Activated naive CD8-positive, alpha-beta T cell treated with anti-CD3 and anti-CD28 coated beads, Interleukin-2, amount 10 ng/mL, durations not matched to agents 7 days and 5 days (primary cell): Measurements from ENCODE around the gene UNC45B. TPM values are rescaled to one million over a fixed set of nuclear protein-coding genes. Genes with fewer than 3 reads are reported as not detected.
"Not testable (repeated sequence)": the region's sequence is repeated elsewhere in the genome, so short reads cannot be mapped to it uniquely, and the experiment has no call there.

ENCODE experiments used
- ATAC-seq: fragments of 150-1000 bp; cut with Tn5 transposase; one replicate; pipeline ENCODE4 v1.10.0; 2021; ENCODE audit warnings: low read depth, moderate library complexity
- POLR2A ChIA-PET: fragments of 350-600 bp; sonication (Branson Sonifier 250); formaldehyde crosslinking; loops from one replicate; lab custom pipeline; 2021; ENCODE audit warnings: antibody characterized with exemption; lab: Charles Lee
- DNase-seq: peaks from one replicate; pipeline ENCODE4 v3.0.0; 2021
- H3K27ac Mint-ChIP-seq: one replicate; pipeline ENCODE4 v1.8.0; 2022; ENCODE audit warnings: mild to moderate bottlenecking, mixed read lengths
- H3K27me3 Mint-ChIP-seq: one replicate; pipeline ENCODE4 v1.8.0; 2022; ENCODE audit warnings: mild to moderate bottlenecking, moderate library complexity, mixed read lengths
- H3K36me3 Mint-ChIP-seq: one replicate; pipeline ENCODE4 v1.8.0; 2021; ENCODE audit warnings: mild to moderate bottlenecking, mixed read lengths
- H3K4me1 Mint-ChIP-seq: one replicate; pipeline ENCODE4 v1.8.0; 2021; ENCODE audit warnings: mixed read lengths
- H3K4me3 Mint-ChIP-seq: one replicate; pipeline ENCODE4 v1.8.0; 2022; ENCODE audit warnings: mild to moderate bottlenecking, moderate library complexity, mixed read lengths
- H3K9me3 Mint-ChIP-seq: one replicate; pipeline ENCODE4 v1.8.0; 2021; ENCODE audit warnings: mixed read lengths
- total RNA-seq, 2 experiments: library from RNA; stranded (reverse); gene quantifications; one replicate each; pipeline ENCODE4 v1.2.3, GENCODE V29; 2021

The UNC45B gene
- total RNA-seq, 2 experiments from 2014 or later = 0.14 to 0.20 TPM

DNA sequence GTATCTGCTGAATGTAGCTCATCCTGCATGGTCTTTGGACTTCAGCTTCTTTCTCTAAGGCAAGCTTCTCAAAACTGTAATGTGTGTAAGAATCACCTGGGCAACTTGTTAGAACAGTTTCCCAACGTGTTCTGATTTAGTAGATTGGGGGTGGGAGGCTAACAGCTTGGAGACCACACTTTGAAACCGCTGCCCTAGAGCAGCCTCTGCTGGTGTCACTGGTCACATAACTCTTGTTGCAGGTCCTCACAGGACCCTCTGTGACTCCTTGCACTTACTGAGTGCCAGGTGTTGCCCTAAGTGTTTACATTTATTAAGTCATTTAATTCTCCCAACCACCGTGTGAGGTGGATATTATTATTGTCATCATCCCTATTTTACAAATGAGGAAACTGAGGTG is 36.7 kb downstream of the UNC45B start:
- ATAC-seq (no peak), DNase-seq (no peak)
- POLR2A ChIA-PET = interaction anchor here (0.5 to 1.5 kb wide), 3 partner anchors 55 to 354 kb away, joined by 3 to 6 read pairs (median 3); partner anchors contain the start of gene SLFN5
- H3K9me3 Mint-ChIP-seq = peaks cover 2% of the 10 kb centered on the region
- H3K36me3 Mint-ChIP-seq = peaks cover 8% of the 10 kb centered on the region
- H3K27me3 Mint-ChIP-seq = no peaks in the 10 kb centered on the region
- H3K27ac Mint-ChIP-seq = no peak overlapping the region
- H3K4me3 Mint-ChIP-seq = no peak overlapping the region
- peaks cover 50% of the 10 kb centered on the region for H3K4me1 Mint-ChIP-seq

GRCh38 chr17:35185849-35186248 is 38.2 kb downstream of the UNC45B start:
- Mint-ChIP-seq H3K27me3 (no peaks in the 10 kb centered on the region), H3K4me3 (no peak overlapping the region), H3K27ac (peak overlapping the region; percentile 68), H3K9me3 (no peaks in the 10 kb centered on the region), H3K36me3 (peaks cover 3% of the 10 kb centered on the region), H3K4me1 (peaks cover 46% of the 10 kb centered on the region)
- POLR2A ChIA-PET = no interaction called here
- DNase-seq (no peak), ATAC-seq (peak; percentile 21)

DNA sequence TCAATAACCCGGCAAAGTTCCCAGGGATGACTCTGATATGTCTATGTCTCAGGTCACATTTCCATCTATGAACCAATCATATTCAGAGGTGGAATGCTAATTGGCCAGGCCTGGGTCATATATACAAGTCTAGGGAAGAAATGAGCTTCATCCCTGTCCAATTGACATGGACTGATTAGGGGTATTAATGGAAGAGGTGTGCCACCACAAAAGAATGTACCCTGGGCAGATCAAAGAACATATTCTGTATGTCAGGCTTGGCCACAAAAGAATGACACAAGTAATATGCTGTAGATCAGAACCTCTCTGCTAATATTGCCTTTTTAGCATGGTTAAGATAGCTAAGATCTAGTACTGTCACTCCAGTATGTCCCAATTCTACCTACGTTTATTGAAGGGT is 39.9 kb downstream of the UNC45B start:
- Mint-ChIP-seq H3K27ac (no peak overlapping the region), H3K27me3 (no peaks in the 10 kb centered on the region), H3K9me3 (no peaks in the 10 kb centered on the region), H3K36me3 (peaks cover 3% of the 10 kb centered on the region), H3K4me1 (peaks cover 50% of the 10 kb centered on the region), H3K4me3 (no peak overlapping the region)
- POLR2A ChIA-PET = interaction anchor here (0.7 to 3.7 kb wide), 9 partner anchors 9 to 99 kb away, joined by 3 to 25 read pairs (median 4); partner anchors contain the start of gene SLFN5
- DNase-seq (no peak), ATAC-seq (no peak)

DNA sequence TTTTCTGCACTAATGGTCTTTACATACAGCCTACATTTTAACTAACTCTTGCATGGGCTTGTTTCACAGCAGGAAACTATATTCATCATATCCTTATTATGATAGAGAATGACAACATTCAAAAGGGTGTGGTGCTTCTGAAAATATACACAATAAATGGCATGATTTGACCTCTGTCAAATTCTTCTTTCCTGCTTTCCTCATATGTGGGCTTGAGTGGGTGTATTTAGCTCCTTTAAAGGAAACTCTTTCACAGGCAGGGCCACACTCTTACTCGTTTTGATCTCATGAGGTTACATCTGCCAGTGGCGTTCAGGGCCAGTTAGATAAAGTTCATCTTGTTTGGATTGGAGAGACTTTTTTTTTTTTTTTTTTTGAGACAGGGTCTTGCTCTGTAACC is 40.5 kb downstream of the UNC45B start:
- POLR2A ChIA-PET = interaction anchor here (0.5 to 3.7 kb wide), 11 partner anchors 9 to 98 kb away, joined by 3 to 25 read pairs (median 4); partner anchors contain the start of gene SLFN5
- DNase-seq (no peak), ATAC-seq (peak; percentile 62)
- Mint-ChIP-seq H3K27me3 (no peaks in the 10 kb centered on the region), H3K9me3 (no peaks in the 10 kb centered on the region), H3K4me3 (peak overlapping the region; percentile 63), H3K4me1 (peaks cover 54% of the 10 kb centered on the region), H3K27ac (peak overlapping the region; percentile 72), H3K36me3 (peaks cover 5% of the 10 kb centered on the region)

GRCh38 chr17:35189291-35189690 is 41.7 kb downstream of the UNC45B start:
- POLR2A ChIA-PET = interaction anchor here (1.8 to 3.7 kb wide), 3 partner anchors 25 to 53 kb away, joined by 4 to 25 read pairs (median 17); partner anchors contain the start of gene SLFN5
- DNase-seq = no peak
- peaks cover 8% of the 10 kb centered on the region for H3K36me3 Mint-ChIP-seq
- peak overlapping the region; percentile 77 for H3K4me3 Mint-ChIP-seq
- H3K27me3 Mint-ChIP-seq = no peaks in the 10 kb centered on the region
- H3K4me1 Mint-ChIP-seq = peaks cover 50% of the 10 kb centered on the region
- H3K9me3 Mint-ChIP-seq = no peaks in the 10 kb centered on the region
- peak overlapping the region; percentile 78 for H3K27ac Mint-ChIP-seq
- no peak for ATAC-seq

GRCh38 chr17:35191001-35191695 is 43.5 kb downstream of the UNC45B start:
- no peak overlapping the region for H3K4me3 Mint-ChIP-seq
- H3K9me3 Mint-ChIP-seq = peaks cover 3% of the 10 kb centered on the region
- DNase-seq (no peak), ATAC-seq (no peak)
- H3K4me1 Mint-ChIP-seq = peaks cover 43% of the 10 kb centered on the region
- no peak overlapping the region for H3K27ac Mint-ChIP-seq
- H3K36me3 Mint-ChIP-seq = peaks cover 11% of the 10 kb centered on the region
- POLR2A ChIA-PET = interaction anchor here (0.8 to 3.7 kb wide), 4 partner anchors 23 to 52 kb away, joined by 3 to 17 read pairs (median 4); partner anchors contain the start of gene SLFN5
- H3K27me3 Mint-ChIP-seq = no peaks in the 10 kb centered on the region

DNA sequence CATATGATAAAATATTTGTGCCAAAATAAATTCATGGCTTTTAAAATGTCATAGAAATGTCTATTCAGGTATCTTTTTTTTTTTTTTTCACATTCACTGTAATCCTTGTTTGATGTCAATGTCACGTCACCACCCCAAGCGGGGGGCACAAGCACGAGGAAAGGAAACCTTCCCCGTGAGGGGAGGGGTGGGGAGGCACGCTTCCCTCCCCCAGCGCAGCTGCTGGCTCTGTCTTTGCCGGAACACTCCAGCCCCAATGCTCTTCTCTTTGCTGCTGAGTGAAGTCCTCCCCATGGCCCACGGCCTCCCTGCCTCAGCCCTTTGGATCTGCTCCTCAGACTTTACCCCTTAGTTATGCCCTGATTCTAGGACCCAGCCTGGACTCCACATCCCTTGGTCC is 45.1 kb downstream of the UNC45B start:
- DNase-seq (no peak), ATAC-seq (peak; percentile 45)
- H3K27me3 Mint-ChIP-seq = no peaks in the 10 kb centered on the region
- H3K4me3 Mint-ChIP-seq = peak overlapping the region; percentile 28
- POLR2A ChIA-PET = interaction anchor here (0.6 to 1.4 kb wide), 2 partner anchors 36 to 46 kb away, joined by 3 read pairs; no protein-coding TSS in a partner anchor
- H3K27ac Mint-ChIP-seq = peak overlapping the region; percentile 85
- peaks cover 7% of the 10 kb centered on the region for H3K9me3 Mint-ChIP-seq
- peaks cover 18% of the 10 kb centered on the region for H3K36me3 Mint-ChIP-seq
- peaks cover 33% of the 10 kb centered on the region for H3K4me1 Mint-ChIP-seq

DNA sequence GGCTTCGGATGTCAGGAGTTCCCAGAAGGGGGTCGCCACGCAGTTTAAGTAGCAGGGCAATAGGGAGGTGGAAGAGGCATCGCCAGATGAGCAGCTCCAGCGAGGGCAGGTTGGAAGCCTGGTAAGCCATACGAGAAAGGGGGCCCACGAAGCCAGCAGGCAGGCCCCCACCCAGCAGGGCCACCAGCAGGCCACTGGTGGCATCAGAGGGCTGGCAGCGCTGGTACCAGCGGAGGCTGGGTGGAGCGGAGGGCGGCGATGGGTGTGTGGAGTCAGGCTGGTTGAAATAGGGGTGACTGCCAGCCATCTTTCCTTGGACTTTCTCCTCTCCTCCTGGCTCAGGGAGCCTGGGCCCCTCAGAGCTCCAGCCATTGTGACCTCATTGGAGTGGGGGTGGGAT is 46.4 kb downstream of the UNC45B start, which contains the start of gene SLC35G3:
Gene SLC35G3, minus strand, starts transcription at position 393 of the 400 bp plus-strand sequence. Its CDS starts 86 bp downstream, at position 307.
- ATAC-seq, DNase-seq, H3K9me3 Mint-ChIP-seq, POLR2A ChIA-PET, H3K27me3 Mint-ChIP-seq: not testable (repeated sequence)
- Mint-ChIP-seq H3K36me3 (peaks cover 14% of the 10 kb centered on the region), H3K4me1 (peaks cover 21% of the 10 kb centered on the region), H3K27ac (peak within 1 kb of the TSS; percentile 85), H3K4me3 (peak within 1 kb of the TSS; percentile 55)

- H3K4me3 Mint-ChIP-seq, POLR2A ChIA-PET, DNase-seq, ATAC-seq, H3K27me3 Mint-ChIP-seq, H3K27ac Mint-ChIP-seq: not testable (repeated sequence)
- Mint-ChIP-seq H3K9me3 (peaks cover 14% of the 10 kb centered on the region), H3K4me1 (peaks cover 14% of the 10 kb centered on the region), H3K36me3 (peaks cover 20% of the 10 kb centered on the region)
Measured at GRCh38 chr17:35195062-35195461, 47.4 kb downstream of the UNC45B start.

DNA sequence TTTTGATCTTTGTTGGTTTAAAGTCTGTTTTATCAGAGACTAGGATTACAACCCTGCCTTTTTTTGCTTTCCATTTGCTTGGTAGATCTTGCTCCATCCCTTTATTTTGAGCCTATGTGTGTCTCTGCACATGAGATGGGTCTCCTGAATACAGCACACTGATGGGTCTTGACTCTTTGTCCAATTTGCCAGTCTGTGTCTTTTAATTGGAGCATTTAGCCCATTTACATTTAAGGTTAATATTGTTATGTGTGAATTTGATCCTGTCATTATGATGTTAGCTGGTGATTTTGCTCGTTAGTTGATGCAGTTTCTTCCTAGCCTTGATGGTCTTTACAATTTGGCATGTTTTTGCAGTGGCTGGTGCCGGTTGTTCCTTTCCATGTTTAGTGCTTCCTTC is 55.0 kb downstream of the UNC45B start:
- ATAC-seq, H3K4me1 Mint-ChIP-seq, H3K4me3 Mint-ChIP-seq, DNase-seq, H3K27me3 Mint-ChIP-seq, H3K27ac Mint-ChIP-seq, POLR2A ChIA-PET: not testable (repeated sequence)
- Mint-ChIP-seq H3K9me3 (peaks cover 19% of the 10 kb centered on the region), H3K36me3 (peaks cover 37% of the 10 kb centered on the region)

DNA sequence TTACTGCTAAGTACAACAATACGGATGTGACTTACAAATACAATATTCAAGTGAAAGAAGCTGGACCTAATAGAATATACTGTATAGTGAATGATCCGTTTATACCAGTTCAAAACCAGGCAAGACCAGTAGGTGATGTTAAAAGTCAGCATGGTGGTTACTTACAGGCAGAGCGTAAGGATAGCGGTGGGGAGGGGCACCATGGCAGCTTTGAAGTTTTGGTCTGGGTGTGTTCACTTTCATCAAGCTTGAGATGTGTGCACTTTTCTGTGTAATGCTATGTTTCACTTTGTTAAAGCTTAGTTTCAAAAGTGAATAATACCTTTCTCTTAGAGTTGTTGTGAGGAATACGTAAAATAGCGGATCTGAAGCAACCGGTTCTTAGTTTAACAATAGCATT is 63.1 kb downstream of the UNC45B start:
- DNase-seq (no peak), ATAC-seq (no peak)
- Mint-ChIP-seq H3K4me1 (peaks cover 53% of the 10 kb centered on the region), H3K27ac (peak overlapping the region; percentile 70), H3K36me3 (peaks cover 16% of the 10 kb centered on the region), H3K9me3 (peaks cover 6% of the 10 kb centered on the region), H3K4me3 (peak overlapping the region; percentile 43), H3K27me3 (no peaks in the 10 kb centered on the region)
- POLR2A ChIA-PET = interaction anchor here (1.0 to 6.1 kb wide), 2 partner anchors 23 to 30 kb away, joined by 3 to 296 read pairs; partner anchors contain the start of gene SLFN5

GRCh38 chr17:35212668-35213067 is 65.1 kb downstream of the UNC45B start:
- no peaks in the 10 kb centered on the region for H3K27me3 Mint-ChIP-seq
- peak overlapping the region; percentile 71 for H3K4me3 Mint-ChIP-seq
- POLR2A ChIA-PET = interaction anchor here (0.7 to 6.1 kb wide), 8 partner anchors 10 to 596 kb away, joined by 3 to 296 read pairs (median 18); partner anchors contain the start of genes SLFN12L and SLFN5
- peaks cover 63% of the 10 kb centered on the region for H3K4me1 Mint-ChIP-seq
- DNase-seq (no peak), ATAC-seq (no peak)
- peaks cover 4% of the 10 kb centered on the region for H3K9me3 Mint-ChIP-seq
- peaks cover 9% of the 10 kb centered on the region for H3K36me3 Mint-ChIP-seq
- peak overlapping the region; percentile 92 for H3K27ac Mint-ChIP-seq

- peaks cover 9% of the 10 kb centered on the region for H3K36me3 Mint-ChIP-seq
- peak overlapping the region; percentile 92 for H3K27ac Mint-ChIP-seq
- H3K27me3 Mint-ChIP-seq = no peaks in the 10 kb centered on the region
- peaks cover 68% of the 10 kb centered on the region for H3K4me1 Mint-ChIP-seq
- no peak for DNase-seq
- H3K9me3 Mint-ChIP-seq = peaks cover 4% of the 10 kb centered on the region
- no peak for ATAC-seq
- POLR2A ChIA-PET = interaction anchor here (0.7 to 6.1 kb wide), 16 partner anchors 9 to 365 kb away, joined by 3 to 296 read pairs (median 5); partner anchors contain the start of genes NLE1, PEX12, SLFN12L and SLFN13
- H3K4me3 Mint-ChIP-seq = peak overlapping the region; percentile 71
Measured at GRCh38 chr17:35213412-35213940, 65.9 kb downstream of the UNC45B start.
